ENCODE measurements around the gene PIK3CB. TPM values are rescaled to one million over a fixed set of nuclear protein-coding genes. Genes with fewer than 3 reads are reported as not detected.
"Not testable (repeated sequence)": the region's sequence is repeated elsewhere in the genome, so short reads cannot be mapped to it uniquely, and the experiment has no call there.

Gene PIK3CB
- total RNA-seq, 1 experiment from 2014 or later: 35.3 TPM

- Histone ChIP-seq H3K27ac (ENCODE audit: low read length) (no peak overlapping the region), H3K4me3 (ENCODE audit: low read length) (no peak overlapping the region), H3K27me3 (ENCODE audit: low read length) (no peaks in the 10 kb centered on the region), H3K9ac (ENCODE audit: low read length) (no peak overlapping the region), H3K36me3 (ENCODE audit: insufficient read depth, low read length) (no peaks in the 10 kb centered on the region), H4K20me1 (ENCODE audit: insufficient read depth, low read depth, low read length) (no peaks in the 10 kb centered on the region), H3K79me2 (ENCODE audit: low read length) (peaks cover 88% of the 10 kb centered on the region), H3K9me3 (ENCODE audit: low read length) (no peaks in the 10 kb centered on the region), H2AFZ (ENCODE audit: low read length) (no peak overlapping the region), H3K9me2 (replicated peaks; ENCODE audit: insufficient read depth, low read length) (no peaks in the 10 kb centered on the region), H3K4me2 (ENCODE audit: low read depth, low read length, poor library complexity, severe bottlenecking) (no peak overlapping the region), H3K4me1 (ENCODE audit: low read length) (no peaks in the 10 kb centered on the region)
- DNase-seq: no peak
These were observed 7.5 kb downstream of the PIK3CB start for GRCh38 chr3:138827222-138827621.

GRCh38 chr3:138825336-138825735, 9.4 kb downstream of the PIK3CB start:
- DNase-seq: no peak
- Histone ChIP-seq H4K20me1 (ENCODE audit: insufficient read depth, low read depth, low read length) (no peaks in the 10 kb centered on the region), H3K4me3 (ENCODE audit: low read length) (no peak overlapping the region), H3K27ac (ENCODE audit: low read length) (no peak overlapping the region), H3K4me2 (ENCODE audit: low read depth, low read length, poor library complexity, severe bottlenecking) (no peak overlapping the region), H3K4me1 (ENCODE audit: low read length) (no peaks in the 10 kb centered on the region), H3K9me2 (replicated peaks; ENCODE audit: insufficient read depth, low read length) (no peaks in the 10 kb centered on the region), H3K36me3 (ENCODE audit: insufficient read depth, low read length) (no peaks in the 10 kb centered on the region), H3K9me3 (ENCODE audit: low read length) (no peaks in the 10 kb centered on the region), H2AFZ (ENCODE audit: low read length) (no peak overlapping the region), H3K79me2 (ENCODE audit: low read length) (peaks cover 94% of the 10 kb centered on the region), H3K9ac (ENCODE audit: low read length) (no peak overlapping the region), H3K27me3 (ENCODE audit: low read length) (no peaks in the 10 kb centered on the region)

GRCh38 chr3:138824114-138824506, 10.6 kb downstream of the PIK3CB start:
- H3K4me1 ChIP-seq (ENCODE audit: low read length): no peaks in the 10 kb centered on the region
- H3K79me2 ChIP-seq (ENCODE audit: low read length): peaks cover 94% of the 10 kb centered on the region
- no peak overlapping the region for H3K4me3 ChIP-seq (ENCODE audit: low read length)
- no peaks in the 10 kb centered on the region for H3K9me2 ChIP-seq (replicated peaks; ENCODE audit: insufficient read depth, low read length)
- no peaks in the 10 kb centered on the region for H3K27me3 ChIP-seq (ENCODE audit: low read length)
- no peak overlapping the region for H3K27ac ChIP-seq (ENCODE audit: low read length)
- no peaks in the 10 kb centered on the region for H4K20me1 ChIP-seq (ENCODE audit: insufficient read depth, low read depth, low read length)
- no peak overlapping the region for H3K9ac ChIP-seq (ENCODE audit: low read length)
- H3K36me3 ChIP-seq (ENCODE audit: insufficient read depth, low read length): no peaks in the 10 kb centered on the region
- H3K9me3 ChIP-seq (ENCODE audit: low read length): no peaks in the 10 kb centered on the region
- no peak for DNase-seq
- H2AFZ ChIP-seq (ENCODE audit: low read length): no peak overlapping the region
- no peak overlapping the region for H3K4me2 ChIP-seq (ENCODE audit: low read depth, low read length, poor library complexity, severe bottlenecking)

GRCh38 chr3:138820379-138820778, 14.3 kb downstream of the PIK3CB start:
- not testable (repeated sequence) for H3K27ac ChIP-seq (ENCODE audit: low read length); H4K20me1 ChIP-seq (ENCODE audit: insufficient read depth, low read depth, low read length); H3K4me3 ChIP-seq (ENCODE audit: low read length); H2AFZ ChIP-seq (ENCODE audit: low read length); H3K36me3 ChIP-seq (ENCODE audit: insufficient read depth, low read length); H3K4me2 ChIP-seq (ENCODE audit: low read depth, low read length, poor library complexity, severe bottlenecking); H3K27me3 ChIP-seq (ENCODE audit: low read length); H3K9me3 ChIP-seq (ENCODE audit: low read length); H3K9ac ChIP-seq (ENCODE audit: low read length); H3K9me2 ChIP-seq (replicated peaks; ENCODE audit: insufficient read depth, low read length); DNase-seq
- Histone ChIP-seq H3K79me2 (ENCODE audit: low read length) (peaks cover 90% of the 10 kb centered on the region), H3K4me1 (ENCODE audit: low read length) (peaks cover 11% of the 10 kb centered on the region)

GRCh38 chr3:138818185-138818860, 16.4 kb downstream of the PIK3CB start:
- Histone ChIP-seq H3K9me3 (ENCODE audit: low read length) (no peaks in the 10 kb centered on the region), H3K9ac (ENCODE audit: low read length) (no peak overlapping the region), H3K4me2 (ENCODE audit: low read depth, low read length, poor library complexity, severe bottlenecking) (no peak overlapping the region), H4K20me1 (ENCODE audit: insufficient read depth, low read depth, low read length) (no peaks in the 10 kb centered on the region), H3K27me3 (ENCODE audit: low read length) (no peaks in the 10 kb centered on the region), H3K4me3 (ENCODE audit: low read length) (no peak overlapping the region), H3K4me1 (ENCODE audit: low read length) (peaks cover 11% of the 10 kb centered on the region), H3K9me2 (replicated peaks; ENCODE audit: insufficient read depth, low read length) (no peaks in the 10 kb centered on the region), H3K79me2 (ENCODE audit: low read length) (peaks cover 89% of the 10 kb centered on the region), H2AFZ (ENCODE audit: low read length) (no peak overlapping the region), H3K36me3 (ENCODE audit: insufficient read depth, low read length) (no peaks in the 10 kb centered on the region), H3K27ac (ENCODE audit: low read length) (peak overlapping the region; percentile 26; the same call in 1 of the 2 replicates)
- no peak for DNase-seq

- DNase-seq: no peak
- H3K4me3 ChIP-seq (ENCODE audit: low read length): no peak overlapping the region
- peaks cover 90% of the 10 kb centered on the region for H3K79me2 ChIP-seq (ENCODE audit: low read length)
- no peaks in the 10 kb centered on the region for H3K9me3 ChIP-seq (ENCODE audit: low read length)
- H3K4me2 ChIP-seq (ENCODE audit: low read depth, low read length, poor library complexity, severe bottlenecking): no peak overlapping the region
- no peak overlapping the region for H3K27ac ChIP-seq (ENCODE audit: low read length)
- no peak overlapping the region for H3K9ac ChIP-seq (ENCODE audit: low read length)
- no peaks in the 10 kb centered on the region for H3K27me3 ChIP-seq (ENCODE audit: low read length)
- peaks cover 11% of the 10 kb centered on the region for H3K4me1 ChIP-seq (ENCODE audit: low read length)
- H3K36me3 ChIP-seq (ENCODE audit: insufficient read depth, low read length): no peaks in the 10 kb centered on the region
- H4K20me1 ChIP-seq (ENCODE audit: insufficient read depth, low read depth, low read length): no peaks in the 10 kb centered on the region
- no peaks in the 10 kb centered on the region for H3K9me2 ChIP-seq (replicated peaks; ENCODE audit: insufficient read depth, low read length)
- no peak overlapping the region for H2AFZ ChIP-seq (ENCODE audit: low read length)
These were observed 17.0 kb downstream of the PIK3CB start for GRCh38 chr3:138817695-138818094.

GRCh38 chr3:138812806-138813205, 21.9 kb downstream of the PIK3CB start:
- no peaks in the 10 kb centered on the region for H3K9me2 ChIP-seq (replicated peaks; ENCODE audit: insufficient read depth, low read length)
- no peaks in the 10 kb centered on the region for H3K27me3 ChIP-seq (ENCODE audit: low read length)
- H3K9ac ChIP-seq (ENCODE audit: low read length): no peak overlapping the region
- H3K27ac ChIP-seq (ENCODE audit: low read length): no peak overlapping the region
- peaks cover 15% of the 10 kb centered on the region for H3K4me1 ChIP-seq (ENCODE audit: low read length)
- no peaks in the 10 kb centered on the region for H3K9me3 ChIP-seq (ENCODE audit: low read length)
- H3K79me2 ChIP-seq (ENCODE audit: low read length): peaks cover 91% of the 10 kb centered on the region
- no peak overlapping the region for H3K4me2 ChIP-seq (ENCODE audit: low read depth, low read length, poor library complexity, severe bottlenecking)
- no peaks in the 10 kb centered on the region for H3K36me3 ChIP-seq (ENCODE audit: insufficient read depth, low read length)
- H4K20me1 ChIP-seq (ENCODE audit: insufficient read depth, low read depth, low read length): no peaks in the 10 kb centered on the region
- no peak overlapping the region for H2AFZ ChIP-seq (ENCODE audit: low read length)
- DNase-seq: no peak
- H3K4me3 ChIP-seq (ENCODE audit: low read length): no peak overlapping the region

GRCh38 chr3:138809500-138810256, 25.1 kb downstream of the PIK3CB start:
- Histone ChIP-seq H3K4me2 (ENCODE audit: low read depth, low read length, poor library complexity, severe bottlenecking) (peak overlapping the region; percentile 26), H3K9ac (ENCODE audit: low read length) (no peak overlapping the region), H3K36me3 (ENCODE audit: insufficient read depth, low read length) (no peaks in the 10 kb centered on the region), H3K27me3 (ENCODE audit: low read length) (no peaks in the 10 kb centered on the region), H3K9me3 (ENCODE audit: low read length) (no peaks in the 10 kb centered on the region), H4K20me1 (ENCODE audit: insufficient read depth, low read depth, low read length) (no peaks in the 10 kb centered on the region), H3K9me2 (replicated peaks; ENCODE audit: insufficient read depth, low read length) (no peaks in the 10 kb centered on the region), H3K79me2 (ENCODE audit: low read length) (peaks cover 97% of the 10 kb centered on the region), H3K4me3 (ENCODE audit: low read length) (no peak overlapping the region), H2AFZ (ENCODE audit: low read length) (no peak overlapping the region), H3K27ac (ENCODE audit: low read length) (0 out of 2 replicates have a peak overlapping the region, but pooled peaks have one; percentile 22), H3K4me1 (ENCODE audit: low read length) (peaks cover 9% of the 10 kb centered on the region)
- no peak for DNase-seq
